Measurements from ENCODE around the gene HAP1.

- TF ChIP-seq, protein P1, sequence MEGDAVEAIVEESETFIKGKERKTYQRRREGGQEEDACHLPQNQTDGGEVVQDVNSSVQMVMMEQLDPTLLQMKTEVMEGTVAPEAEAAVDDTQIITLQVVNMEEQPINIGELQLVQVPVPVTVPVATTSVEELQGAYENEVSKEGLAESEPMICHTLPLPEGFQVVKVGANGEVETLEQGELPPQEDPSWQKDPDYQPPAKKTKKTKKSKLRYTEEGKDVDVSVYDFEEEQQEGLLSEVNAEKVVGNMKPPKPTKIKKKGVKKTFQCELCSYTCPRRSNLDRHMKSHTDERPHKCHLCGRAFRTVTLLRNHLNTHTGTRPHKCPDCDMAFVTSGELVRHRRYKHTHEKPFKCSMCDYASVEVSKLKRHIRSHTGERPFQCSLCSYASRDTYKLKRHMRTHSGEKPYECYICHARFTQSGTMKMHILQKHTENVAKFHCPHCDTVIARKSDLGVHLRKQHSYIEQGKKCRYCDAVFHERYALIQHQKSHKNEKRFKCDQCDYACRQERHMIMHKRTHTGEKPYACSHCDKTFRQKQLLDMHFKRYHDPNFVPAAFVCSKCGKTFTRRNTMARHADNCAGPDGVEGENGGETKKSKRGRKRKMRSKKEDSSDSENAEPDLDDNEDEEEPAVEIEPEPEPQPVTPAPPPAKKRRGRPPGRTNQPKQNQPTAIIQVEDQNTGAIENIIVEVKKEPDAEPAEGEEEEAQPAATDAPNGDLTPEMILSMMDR (IDR thresholded peaks at IDR 0.05) = no peak
- TF ChIP-seq POLR2A (IDR thresholded peaks at IDR 0.05) = no peak
These were observed 39.2 kb downstream of the HAP1 start for GRCh38 chr17:41695134-41695661.

Data from esophagus squamous epithelium (tissue), 4 donors.